ENCODE results near the gene ST7.

GRCh38 chr7:116986611-116987565, 33.6 kb downstream of the ST7 start:
- TF ChIP-seq CTCF (IDR thresholded peaks at IDR 0.05) (no peak), ZFX (IDR thresholded peaks at IDR 0.05; ENCODE audit: borderline replicate concordance) (no peak)

Data from 22Rv1 (cell line).